Spleen (tissue), 7 donors: ENCODE measurements around the gene CNTLN.

Experiments
- POLR2A ChIP-seq, 3 donors: fragments of 450-650 bp; IDR thresholded peaks; one replicate each; pipeline ENCODE4 v1.5.1; 2017; ENCODE audit warnings: antibody characterized with exemption in 3 of 3, mild to moderate bottlenecking in 1 of 3
- POLR2AphosphoS5 ChIP-seq, 3 donors: sonication (generic); formaldehyde crosslinking; IDR thresholded peaks; one replicate each; pipeline ENCODE4 v1.5.1; 2017; ENCODE audit warnings: antibody characterized with exemption in 3 of 3
- TF ChIP-seq, protein P1 (sequence below), 11 experiments: fragments of 200-600 bp in 7 of 11; fragments of 450-650 bp in 4 of 11; sonication (generic) in 4 of 11; IDR thresholded peaks in 8 of 11; conservative IDR thresholded peaks in 3 of 11; 1 replicate in 7 of 11; 2 replicates in 4 of 11; pipeline versions ENCODE4 v1.4.0 to v1.8.0; 2016 to 2021; ENCODE audit warnings: antibody characterized with exemption in 11 of 11, inconsistent platforms in 4 of 11, mild to moderate bottlenecking in 1 of 11
- donor health status: DM: no; HTN: no; CAD: no; lungs with moderate emphysema.
- donor health status: DM: no; HTN: no; CAD: no.
- donor health status: DM: no; HTN: no; CAD: no.

DNA sequence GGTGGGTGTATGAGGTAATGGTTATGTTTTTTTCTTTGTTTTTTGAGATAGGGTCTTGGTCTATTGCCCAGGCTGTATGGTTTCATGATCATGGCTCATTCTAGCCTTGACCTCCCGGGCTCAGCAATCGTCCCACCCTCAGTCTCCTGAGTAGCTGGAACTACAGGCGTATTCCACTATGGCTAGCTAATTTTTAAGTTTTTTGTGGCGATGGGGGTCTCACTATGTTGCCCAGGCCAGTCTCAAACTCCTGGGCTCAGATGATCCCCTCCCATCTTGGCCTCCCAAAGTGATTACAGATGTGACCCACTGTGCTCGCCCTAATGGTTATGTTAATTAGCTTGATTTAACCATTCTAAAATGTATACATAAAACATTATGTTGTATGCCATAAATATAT is 5.6 kb downstream of the CNTLN start:
- TF ChIP-seq, protein P1, sequence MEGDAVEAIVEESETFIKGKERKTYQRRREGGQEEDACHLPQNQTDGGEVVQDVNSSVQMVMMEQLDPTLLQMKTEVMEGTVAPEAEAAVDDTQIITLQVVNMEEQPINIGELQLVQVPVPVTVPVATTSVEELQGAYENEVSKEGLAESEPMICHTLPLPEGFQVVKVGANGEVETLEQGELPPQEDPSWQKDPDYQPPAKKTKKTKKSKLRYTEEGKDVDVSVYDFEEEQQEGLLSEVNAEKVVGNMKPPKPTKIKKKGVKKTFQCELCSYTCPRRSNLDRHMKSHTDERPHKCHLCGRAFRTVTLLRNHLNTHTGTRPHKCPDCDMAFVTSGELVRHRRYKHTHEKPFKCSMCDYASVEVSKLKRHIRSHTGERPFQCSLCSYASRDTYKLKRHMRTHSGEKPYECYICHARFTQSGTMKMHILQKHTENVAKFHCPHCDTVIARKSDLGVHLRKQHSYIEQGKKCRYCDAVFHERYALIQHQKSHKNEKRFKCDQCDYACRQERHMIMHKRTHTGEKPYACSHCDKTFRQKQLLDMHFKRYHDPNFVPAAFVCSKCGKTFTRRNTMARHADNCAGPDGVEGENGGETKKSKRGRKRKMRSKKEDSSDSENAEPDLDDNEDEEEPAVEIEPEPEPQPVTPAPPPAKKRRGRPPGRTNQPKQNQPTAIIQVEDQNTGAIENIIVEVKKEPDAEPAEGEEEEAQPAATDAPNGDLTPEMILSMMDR (IDR thresholded peaks at IDR 0.05 in 8 of 11, conservative IDR thresholded peaks at IDR 0.05 in 3 of 11), result no peak
- no peak for TF ChIP-seq POLR2AphosphoS5 (IDR thresholded peaks at IDR 0.05)
- TF ChIP-seq POLR2A (IDR thresholded peaks at IDR 0.05), result no peak
